ENCODE data around the gene CYTH4. TPM values are rescaled to one million over a fixed set of nuclear protein-coding genes. Genes with fewer than 3 reads are reported as not detected.
"Not testable (repeated sequence)": the region's sequence is repeated elsewhere in the genome, so short reads cannot be mapped to it uniquely, and the experiment has no call there.

The CYTH4 gene
- polyA plus RNA-seq (ENCODE audit: insufficient read length), result 5.2 TPM

- no peak for DNase-seq (ENCODE audit: low read depth)
Measured at GRCh38 chr22:37282385-37282677, at the start of gene CYTH4. TSS of gene CYTH4 (plus strand) at chr22:37282508. CDS start at chr22:37282570, 62 bp downstream.

- not testable (repeated sequence) for DNase-seq (ENCODE audit: low read depth)
Measured at GRCh38 chr22:37233371-37233750, 48.9 kb upstream of the CYTH4 start.

GRCh38 chr22:37233751-37234631 is 48.3 kb upstream of the CYTH4 start:
- DNase-seq (ENCODE audit: low read depth), result no peak

- no peak for DNase-seq (ENCODE audit: low read depth)
Measured at GRCh38 chr22:37234736-37235711, 47.3 kb upstream of the CYTH4 start.

GRCh38 chr22:37235897-37236607 is 46.3 kb upstream of the CYTH4 start:
- DNase-seq (ENCODE audit: low read depth), result no peak

DNA sequence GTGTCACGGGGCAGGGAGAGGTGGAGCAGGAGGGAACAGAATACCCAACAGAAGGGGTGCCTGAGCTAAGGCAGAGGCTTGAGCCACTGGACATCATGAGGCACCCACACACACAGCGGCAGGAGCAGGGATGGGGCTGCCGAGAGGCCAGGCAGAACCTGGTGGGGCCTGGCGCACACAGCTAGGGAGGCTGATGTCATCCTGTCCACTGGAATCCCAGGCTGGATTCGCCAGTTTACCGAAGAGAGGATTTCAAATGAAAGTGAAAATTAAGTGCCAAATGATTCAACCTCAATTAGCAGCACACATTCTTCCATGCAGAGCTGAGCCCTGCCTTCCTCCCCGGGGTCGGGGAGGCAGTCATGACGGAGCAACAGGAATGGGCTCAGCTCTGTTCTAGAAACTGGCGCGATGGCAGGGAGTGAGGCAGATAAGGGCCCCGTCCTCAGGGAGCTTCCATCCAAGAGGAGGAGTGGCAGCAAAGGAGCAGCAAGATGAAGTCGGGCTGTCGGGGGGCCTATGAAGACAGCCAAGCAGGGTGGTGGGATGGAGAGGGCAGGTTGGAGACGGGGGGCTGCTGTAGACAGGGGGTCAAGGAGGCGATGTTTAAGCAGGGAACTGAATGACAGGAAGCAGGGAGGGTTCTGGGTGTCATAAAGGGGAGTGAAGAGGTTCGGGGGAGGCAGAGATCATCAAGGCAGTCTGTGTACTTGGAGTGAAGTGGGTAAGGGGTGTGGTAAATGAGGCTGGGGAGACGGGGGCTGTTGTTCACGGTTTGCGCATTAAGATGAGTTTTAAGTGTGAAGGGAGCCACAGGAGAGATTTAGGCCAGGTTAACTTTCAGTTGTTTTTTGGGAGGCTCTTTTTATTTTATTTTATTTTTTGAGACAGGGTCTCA is 44.7 kb upstream of the CYTH4 start:
- DNase-seq (ENCODE audit: low read depth), result no peak

DNA sequence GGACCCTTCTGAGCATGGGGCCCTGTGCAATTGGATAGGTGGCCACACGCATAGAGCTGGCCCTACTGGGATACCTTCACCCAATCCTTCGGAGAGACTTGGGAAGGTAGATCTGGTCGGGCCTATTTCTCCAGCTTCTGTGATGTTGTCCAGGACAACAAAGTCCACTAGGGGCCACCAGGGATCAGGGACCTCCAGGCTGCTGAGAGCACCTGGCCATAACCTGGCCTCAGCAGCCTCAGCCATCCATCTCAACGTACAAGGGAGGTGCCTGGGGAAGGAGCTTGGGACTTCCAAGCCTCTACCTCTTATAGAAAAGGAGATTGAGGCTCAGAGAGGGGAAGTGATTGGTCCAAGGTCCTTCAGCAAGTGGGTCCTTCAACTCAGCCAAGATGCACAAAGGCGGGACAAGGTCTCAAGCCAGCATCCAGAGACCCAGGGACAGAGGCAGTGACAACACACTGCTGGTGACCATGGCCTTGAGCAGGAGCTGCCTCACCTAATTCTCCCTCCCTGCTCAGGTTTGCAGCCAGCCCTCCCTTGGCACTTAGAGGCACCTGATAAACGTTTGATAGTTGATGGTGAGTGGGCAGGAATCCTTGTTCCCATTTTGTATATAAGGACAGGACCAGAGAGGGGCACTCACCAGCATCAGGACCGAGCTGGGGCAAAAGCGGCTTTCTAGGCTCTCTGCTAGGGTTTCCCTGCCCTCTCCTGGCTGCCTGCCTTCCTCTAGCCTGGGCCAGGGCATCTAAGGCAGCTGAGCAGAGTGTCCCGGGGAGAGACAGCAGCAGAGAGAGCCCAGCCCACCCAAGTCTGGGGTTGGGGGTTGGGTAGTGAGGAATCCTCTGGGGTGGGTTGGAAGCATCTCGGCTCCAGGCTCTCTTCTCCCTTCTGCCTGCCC is 42.7 kb upstream of the CYTH4 start:
- DNase-seq (ENCODE audit: low read depth), result no peak

- DNase-seq (ENCODE audit: low read depth), result no peak
Measured at GRCh38 chr22:37240240-37240940, 41.9 kb upstream of the CYTH4 start.

GRCh38 chr22:37240941-37241320 is 41.4 kb upstream of the CYTH4 start:
- no peak for DNase-seq (ENCODE audit: low read depth)

GRCh38 chr22:37241351-37242142 is 40.8 kb upstream of the CYTH4 start:
- DNase-seq (ENCODE audit: low read depth), result no peak

DNA sequence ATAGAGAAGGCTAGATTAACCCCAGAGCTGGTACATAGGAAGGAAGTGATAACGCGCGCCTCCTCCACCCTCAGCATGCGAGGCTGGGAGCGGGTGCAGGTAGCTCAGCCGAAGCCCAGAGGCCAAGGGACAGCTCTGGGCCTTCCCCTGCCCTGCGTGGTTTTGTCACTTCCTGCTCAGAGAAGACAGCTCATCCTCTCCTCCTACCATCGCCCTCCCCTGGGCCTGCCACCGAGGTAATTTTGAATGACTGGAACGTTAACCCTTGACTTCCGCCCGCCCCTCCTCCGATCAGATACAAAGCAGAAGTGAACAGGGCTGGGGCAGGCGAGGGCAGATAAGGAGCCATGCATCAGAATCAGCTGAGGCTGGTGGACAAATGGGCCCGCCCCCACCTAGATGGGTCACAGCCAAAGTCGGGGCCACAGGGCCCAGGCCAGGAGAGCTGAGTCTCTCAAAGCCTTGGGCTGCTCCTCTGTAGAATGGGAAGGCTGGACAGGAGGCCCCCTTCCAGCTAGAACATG is 39.9 kb upstream of the CYTH4 start:
- DNase-seq (ENCODE audit: low read depth), result no peak

DNA sequence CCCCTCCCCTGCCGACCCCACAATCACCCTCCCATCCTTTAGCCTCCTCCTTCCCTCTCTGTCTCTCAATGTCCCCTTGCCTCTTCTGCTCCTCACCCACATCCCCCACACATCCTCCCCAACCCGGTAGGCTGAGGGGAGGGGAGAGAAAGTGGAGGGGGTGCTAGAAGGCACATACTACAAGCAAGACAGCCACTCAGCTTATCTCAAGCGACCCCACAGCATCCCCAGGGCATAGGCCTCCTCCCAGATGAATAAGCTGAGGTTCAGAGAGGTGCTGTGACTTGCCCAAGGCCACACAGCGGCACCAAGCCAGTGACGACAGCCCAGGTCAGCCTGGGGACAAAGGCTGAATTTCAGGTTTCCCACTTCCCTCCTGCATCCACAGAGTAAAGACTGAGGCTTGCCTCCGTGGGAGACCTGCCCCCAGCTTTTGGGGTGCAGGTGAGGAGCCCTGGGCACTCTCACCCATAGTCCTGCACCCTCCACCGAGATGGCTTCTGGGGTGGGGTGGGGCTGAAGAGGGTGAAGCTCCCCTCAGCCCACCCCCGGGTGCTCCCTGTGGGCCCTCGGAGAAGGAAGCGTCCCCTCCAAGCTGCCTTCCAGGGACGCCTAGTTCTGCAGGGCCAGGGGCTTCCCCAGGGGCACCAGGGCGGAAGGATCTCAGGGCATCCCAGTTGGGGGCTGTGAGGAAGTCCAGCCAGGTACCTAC is 38.8 kb upstream of the CYTH4 start:
- no peak for DNase-seq (ENCODE audit: low read depth)

DNA sequence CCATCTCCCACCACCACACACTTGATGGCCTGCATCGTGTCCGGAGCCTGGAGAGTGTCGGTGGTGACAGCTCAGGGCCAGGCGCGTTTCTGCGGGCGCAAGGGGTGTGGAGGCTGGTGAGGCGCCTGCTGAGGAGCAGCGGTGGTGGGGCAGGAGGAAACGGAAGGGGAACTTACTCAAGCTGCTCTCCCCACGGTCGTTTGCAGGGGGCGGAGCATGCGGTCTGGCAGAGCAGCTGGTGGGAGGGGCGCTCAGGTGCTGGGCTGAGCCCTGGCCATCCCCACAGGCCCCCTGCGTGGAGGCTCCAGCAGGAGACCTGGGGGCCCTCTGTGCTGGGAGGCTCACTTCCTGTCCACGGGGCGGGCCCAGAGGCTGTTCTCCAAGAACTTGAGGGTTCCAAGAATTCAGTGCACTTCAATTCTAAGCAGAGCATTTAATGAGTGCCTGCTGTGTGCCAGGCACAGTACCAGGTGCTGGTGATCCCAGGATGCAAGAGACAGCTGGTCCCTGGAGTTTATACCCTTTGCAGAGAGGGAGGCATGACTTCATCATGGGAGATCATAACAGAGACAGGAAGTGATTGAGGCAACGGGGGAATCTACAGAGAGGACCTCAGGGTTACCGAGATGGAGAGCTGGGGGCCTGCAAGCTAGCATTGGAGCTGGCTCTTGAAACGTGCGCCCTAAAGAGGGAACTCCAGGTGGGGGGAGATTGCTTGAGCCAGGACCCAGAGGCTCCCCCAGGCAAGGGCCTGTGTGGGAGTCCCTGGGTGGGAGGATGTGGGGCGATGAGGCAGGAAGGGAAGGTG is 38.0 kb upstream of the CYTH4 start, which contains the start of gene RAC2:
Gene RAC2, minus strand, starts transcription at position 156 of the 808 bp plus-strand sequence. Its CDS starts 121 bp downstream, at position 35.
- DNase-seq (ENCODE audit: low read depth), result no peak

DNA sequence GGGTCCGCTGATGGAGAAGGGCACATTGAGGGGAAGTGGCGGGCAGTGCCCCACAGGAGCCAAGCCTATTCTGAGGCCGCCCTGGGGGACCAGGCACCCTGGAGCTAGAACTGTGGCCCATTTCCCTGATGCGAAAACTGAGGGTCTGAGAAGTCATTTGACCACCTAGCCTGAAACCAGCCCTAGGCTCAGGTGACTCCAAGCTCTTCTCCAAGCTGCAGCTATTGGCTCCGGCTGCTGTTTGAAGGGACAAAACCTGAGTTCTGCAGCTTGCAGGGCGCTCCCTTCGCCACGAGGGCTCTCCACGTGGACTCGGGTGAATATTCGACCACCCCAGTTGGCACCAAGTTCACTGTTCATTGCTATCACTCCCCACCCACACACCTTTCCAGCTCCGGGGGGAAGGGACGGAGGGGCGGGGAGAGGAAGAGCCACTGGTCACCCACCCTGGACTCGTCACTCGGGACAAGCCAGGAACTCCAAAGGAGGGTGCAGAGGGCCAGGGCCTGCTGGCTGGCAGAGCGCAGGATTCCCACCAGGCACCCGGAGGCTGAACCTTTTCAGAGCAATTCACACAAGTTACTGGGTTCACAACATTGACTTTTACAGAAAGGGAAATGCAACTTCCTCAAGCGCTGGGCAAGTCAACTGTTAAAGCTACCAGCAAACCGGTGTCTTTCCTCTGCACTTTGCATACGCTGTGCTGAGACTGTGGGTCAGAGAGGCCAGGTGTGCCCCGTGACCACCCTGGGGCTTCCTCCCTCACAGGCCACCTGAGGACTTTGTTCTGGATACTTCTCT is 37.2 kb upstream of the CYTH4 start:
- DNase-seq (ENCODE audit: low read depth), result no peak

GRCh38 chr22:37245740-37246139 is 36.6 kb upstream of the CYTH4 start:
- DNase-seq (ENCODE audit: low read depth), result no peak

DNA sequence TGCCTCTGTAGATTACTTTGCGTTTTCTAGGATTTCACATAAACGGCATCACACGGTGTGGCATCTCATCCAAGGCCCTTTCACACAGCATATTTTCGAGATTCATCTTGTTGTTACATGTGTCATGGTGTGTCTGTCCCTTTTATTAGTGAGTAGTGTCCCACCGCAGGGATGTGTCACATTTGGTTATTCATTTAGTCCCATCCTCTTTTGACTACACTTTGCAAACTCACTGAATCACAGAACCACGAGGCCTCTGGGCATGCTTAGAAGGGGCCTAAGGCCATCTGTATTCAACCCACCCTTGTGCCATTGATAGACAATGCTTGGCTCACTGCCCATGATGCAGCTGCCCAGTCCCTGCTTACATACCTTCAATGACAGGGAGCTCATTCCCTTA is 34.1 kb upstream of the CYTH4 start:
- no peak for DNase-seq (ENCODE audit: low read depth)
